Measurements from ENCODE around the gene DFFA. TPM values are rescaled to one million over a fixed set of nuclear protein-coding genes. Genes with fewer than 3 reads are reported as not detected.
"Not testable (repeated sequence)": the region's sequence is repeated elsewhere in the genome, so short reads cannot be mapped to it uniquely, and the experiment has no call there.

Gene DFFA
- total RNA-seq, 1 experiment from 2014 or later = 45.2 TPM

- no peaks in the 10 kb centered on the region for H3K9me3 Mint-ChIP-seq (ENCODE audit: low read depth, unreplicated experiment)
- intact Hi-C loops (cut with micrococcal nuclease; ENCODE audit: unreplicated experiment) = loop anchor here (1.0 kb wide), 1 partner anchor 52 kb away; no protein-coding TSS in a partner anchor
- CTCF ChIA-PET = interaction anchor here (0.5 kb wide), 1 partner anchor 61 kb away, joined by 7 read pairs; no protein-coding TSS in a partner anchor
- H3K4me3 Mint-ChIP-seq (ENCODE audit: low read depth, unreplicated experiment) = peak overlapping the region; percentile 94
- no peak for TF ChIP-seq CTCF (IDR thresholded peaks at IDR 0.05; ENCODE audit: unreplicated experiment)
- H3K27me3 Mint-ChIP-seq (ENCODE audit: unreplicated experiment) = no peaks in the 10 kb centered on the region
- H3K36me3 Mint-ChIP-seq (ENCODE audit: insufficient read depth, unreplicated experiment) = peaks cover 17% of the 10 kb centered on the region
- no TSS peak for BruUV-seq (replicated peaks)
- H3K27ac Mint-ChIP-seq (ENCODE audit: unreplicated experiment) = no peak overlapping the region
- no peaks in the 10 kb centered on the region for H3K4me1 Mint-ChIP-seq (ENCODE audit: low read depth, unreplicated experiment)
- DNase-seq = no peak
Measured at GRCh38 chr1:10428984-10429383, 43.3 kb downstream of the DFFA start.

GRCh38 chr1:10426535-10426848, 45.8 kb downstream of the DFFA start:
- H3K4me1 Mint-ChIP-seq (ENCODE audit: low read depth, unreplicated experiment); H3K9me3 Mint-ChIP-seq (ENCODE audit: low read depth, unreplicated experiment); CTCF ChIA-PET: not testable (repeated sequence)

GRCh38 chr1:10425826-10426534, 46.3 kb downstream of the DFFA start:
- peaks cover 16% of the 10 kb centered on the region for H3K36me3 Mint-ChIP-seq (ENCODE audit: insufficient read depth, unreplicated experiment)
- H3K4me3 Mint-ChIP-seq (ENCODE audit: low read depth, unreplicated experiment); intact Hi-C loops (cut with micrococcal nuclease; ENCODE audit: unreplicated experiment); DNase-seq; H3K27ac Mint-ChIP-seq (ENCODE audit: unreplicated experiment); BruUV-seq (replicated peaks); H3K27me3 Mint-ChIP-seq (ENCODE audit: unreplicated experiment); H3K4me1 Mint-ChIP-seq (ENCODE audit: low read depth, unreplicated experiment); H3K9me3 Mint-ChIP-seq (ENCODE audit: low read depth, unreplicated experiment); CTCF ChIA-PET: not testable (repeated sequence)

More at GRCh38 chr1:10426535-10426848, 45.8 kb downstream of the DFFA start:
- DNase-seq; BruUV-seq (replicated peaks); H3K27ac Mint-ChIP-seq (ENCODE audit: unreplicated experiment); H3K4me3 Mint-ChIP-seq (ENCODE audit: low read depth, unreplicated experiment); H3K27me3 Mint-ChIP-seq (ENCODE audit: unreplicated experiment); intact Hi-C loops (cut with micrococcal nuclease; ENCODE audit: unreplicated experiment): not testable (repeated sequence)
- H3K36me3 Mint-ChIP-seq (ENCODE audit: insufficient read depth, unreplicated experiment) = peaks cover 21% of the 10 kb centered on the region

GRCh38 chr1:10424651-10425050, 47.7 kb downstream of the DFFA start:
- TF ChIP-seq CTCF (IDR thresholded peaks at IDR 0.05; ENCODE audit: unreplicated experiment) = no peak
- no peak for DNase-seq
- no peaks in the 10 kb centered on the region for H3K27me3 Mint-ChIP-seq (ENCODE audit: unreplicated experiment)
- CTCF ChIA-PET = no interaction called here
- no TSS peak for BruUV-seq (replicated peaks)
- no peaks in the 10 kb centered on the region for H3K9me3 Mint-ChIP-seq (ENCODE audit: low read depth, unreplicated experiment)
- H3K4me1 Mint-ChIP-seq (ENCODE audit: low read depth, unreplicated experiment) = no peaks in the 10 kb centered on the region
- intact Hi-C loops (cut with micrococcal nuclease; ENCODE audit: unreplicated experiment) = no loop called here
- H3K27ac Mint-ChIP-seq (ENCODE audit: unreplicated experiment) = no peak overlapping the region
- peaks cover 16% of the 10 kb centered on the region for H3K36me3 Mint-ChIP-seq (ENCODE audit: insufficient read depth, unreplicated experiment)
- H3K4me3 Mint-ChIP-seq (ENCODE audit: low read depth, unreplicated experiment) = no peak overlapping the region

- intact Hi-C loops (cut with micrococcal nuclease; ENCODE audit: unreplicated experiment) = no loop called here
- CTCF ChIA-PET = no interaction called here
- Mint-ChIP-seq H3K27ac (ENCODE audit: unreplicated experiment) (no peak overlapping the region), H3K4me1 (ENCODE audit: low read depth, unreplicated experiment) (no peaks in the 10 kb centered on the region), H3K36me3 (ENCODE audit: insufficient read depth, unreplicated experiment) (peaks cover 22% of the 10 kb centered on the region), H3K9me3 (ENCODE audit: low read depth, unreplicated experiment) (no peaks in the 10 kb centered on the region), H3K27me3 (ENCODE audit: unreplicated experiment) (no peaks in the 10 kb centered on the region), H3K4me3 (ENCODE audit: low read depth, unreplicated experiment) (no peak overlapping the region)
- TF ChIP-seq CTCF (IDR thresholded peaks at IDR 0.05; ENCODE audit: unreplicated experiment) = no peak
- no peak for DNase-seq
- no TSS peak for BruUV-seq (replicated peaks)
Measured at GRCh38 chr1:10424034-10424433, 48.3 kb downstream of the DFFA start.
